GM06990 (cell line): ENCODE data around the gene RGS7.

Source experiments
- DNase-seq: peaks from one replicate; pipeline ENCODE4 v3.0.0-alpha.2; 2011; ENCODE audit not compliant: insufficient read length; ENCODE audit errors: extremely low read depth
- H3K27me3 ChIP-seq: replicated peaks from 2 replicates; pipeline ENCODE4 v1.6.0; 2011; ENCODE audit warnings: low read length; ENCODE audit not compliant: control insufficient read depth, insufficient read depth
- H3K36me3 ChIP-seq: 2 replicates; pipeline ENCODE4 v1.5.1; 2011; ENCODE audit warnings: low read length; ENCODE audit not compliant: control insufficient read depth, insufficient read depth
- H3K4me3 ChIP-seq: replicated peaks from 2 replicates; pipeline ENCODE4 v1.5.1; 2011; ENCODE audit warnings: low read depth, mild to moderate bottlenecking, control low read depth, low read length
- CTCF ChIP-seq: IDR thresholded peaks from 2 replicates; pipeline ENCODE4 v1.5.1; 2011; ENCODE audit warnings: low read length, control low read depth, mild to moderate bottlenecking, inconsistent platforms; ENCODE audit not compliant: insufficient read depth, poor library complexity, severe bottlenecking

RGS7 gene

GRCh38 chr1:240816472-240816871 is 540.5 kb downstream of the RGS7 start:
- DNase-seq, result no peak
- H3K27me3 ChIP-seq, result no peaks in the 10 kb centered on the region
- no peaks in the 10 kb centered on the region for H3K36me3 ChIP-seq
- TF ChIP-seq CTCF, result no peak
- H3K4me3 ChIP-seq, result no peak overlapping the region

GRCh38 chr1:240813720-240814119 is 543.3 kb downstream of the RGS7 start:
- Histone ChIP-seq H3K36me3 (no peaks in the 10 kb centered on the region), H3K4me3 (no peak overlapping the region), H3K27me3 (no peaks in the 10 kb centered on the region)
- DNase-seq, result no peak
- TF ChIP-seq CTCF, result no peak

GRCh38 chr1:240811256-240811655 is 545.7 kb downstream of the RGS7 start:
- TF ChIP-seq CTCF, result no peak
- H3K27me3 ChIP-seq, result no peaks in the 10 kb centered on the region
- no peak overlapping the region for H3K4me3 ChIP-seq
- H3K36me3 ChIP-seq, result no peaks in the 10 kb centered on the region
- DNase-seq, result no peak

- no peaks in the 10 kb centered on the region for H3K27me3 ChIP-seq
- no peak overlapping the region for H3K4me3 ChIP-seq
- TF ChIP-seq CTCF, result no peak
- no peak for DNase-seq
- no peaks in the 10 kb centered on the region for H3K36me3 ChIP-seq
Observed at GRCh38 chr1:240808381-240808780, 548.6 kb downstream of the RGS7 start.

GRCh38 chr1:240806200-240806745 is 550.7 kb downstream of the RGS7 start:
- H3K4me3 ChIP-seq, result no peak overlapping the region
- H3K36me3 ChIP-seq, result no peaks in the 10 kb centered on the region
- H3K27me3 ChIP-seq, result no peaks in the 10 kb centered on the region
- no peak for TF ChIP-seq CTCF
- no peak for DNase-seq

GRCh38 chr1:240804475-240804874 is 552.5 kb downstream of the RGS7 start:
- no peaks in the 10 kb centered on the region for H3K27me3 ChIP-seq
- no peaks in the 10 kb centered on the region for H3K36me3 ChIP-seq
- no peak for TF ChIP-seq CTCF
- DNase-seq, result no peak
- H3K4me3 ChIP-seq, result no peak overlapping the region
